NB4 (cell line): ENCODE data around the gene ABCG1.

Experiments
- DNase-seq: peaks from one replicate; pipeline ENCODE4 v3.0.0; 2010; ENCODE audit warnings: low read depth
- H3K4me3 ChIP-seq: one replicate; pipeline ENCODE4 v1.5.1; 2011; ENCODE audit warnings: mild to moderate bottlenecking, low read depth, low read length, moderate library complexity
- MYC ChIP-seq: IDR thresholded peaks from 2 replicates; pipeline ENCODE4 v1.6.1; 2011; ENCODE audit warnings: low read depth, low read length
- POLR2A ChIP-seq: IDR thresholded peaks from 2 replicates; pipeline ENCODE4 v1.6.1; 2011; ENCODE audit warnings: mild to moderate bottlenecking; ENCODE audit not compliant: insufficient read length; ENCODE audit errors: extremely low read depth
- TF ChIP-seq, protein P1 (sequence below): IDR thresholded peaks from 2 replicates; pipeline ENCODE4 v1.6.1; 2011; ENCODE audit warnings: low read depth, low read length
- TF ChIP-seq, protein P2 (sequence below): IDR thresholded peaks from one replicate; pipeline ENCODE4 v1.5.1; 2012; ENCODE audit warnings: low read depth, low read length

Gene ABCG1

DNA sequence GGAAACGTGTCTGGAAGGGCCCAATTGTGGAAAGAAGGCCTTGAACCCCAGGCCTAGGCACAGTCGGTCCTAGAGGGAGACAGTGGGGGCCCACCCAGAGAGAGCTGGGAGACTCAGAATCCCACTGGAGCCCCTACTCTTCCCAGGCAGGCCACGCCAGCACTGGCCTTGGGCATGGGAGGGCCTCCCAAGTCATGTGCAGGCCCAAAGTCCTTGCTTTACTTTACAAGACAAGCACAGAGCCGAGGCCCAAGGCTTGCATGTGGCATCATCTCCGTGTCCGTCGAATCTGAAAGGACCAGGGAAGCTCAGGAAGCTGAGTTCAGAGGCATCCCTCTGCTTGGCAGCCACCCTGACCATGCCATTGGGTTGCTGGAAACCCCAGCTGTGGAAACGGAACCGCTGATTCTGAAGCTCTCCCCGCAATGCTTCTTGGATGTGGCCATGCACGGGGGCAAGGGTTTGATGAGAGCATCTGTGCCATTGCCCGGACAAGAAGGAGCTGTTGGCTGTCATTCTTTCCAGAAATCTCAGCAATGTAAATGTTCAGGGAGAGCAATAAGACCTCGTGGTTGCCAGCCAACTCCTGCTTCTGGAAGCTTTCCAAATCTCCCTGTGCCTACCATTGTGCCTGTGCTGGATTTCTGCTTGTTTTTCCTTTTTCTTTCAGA, 32.8 kb downstream of the ABCG1 start:
- no peak overlapping the region for H3K4me3 ChIP-seq
- TF ChIP-seq, protein P1, sequence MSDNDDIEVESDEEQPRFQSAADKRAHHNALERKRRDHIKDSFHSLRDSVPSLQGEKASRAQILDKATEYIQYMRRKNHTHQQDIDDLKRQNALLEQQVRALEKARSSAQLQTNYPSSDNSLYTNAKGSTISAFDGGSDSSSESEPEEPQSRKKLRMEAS: no peak
- no peak for TF ChIP-seq POLR2A
- TF ChIP-seq MYC: no peak
- TF ChIP-seq, protein P2, sequence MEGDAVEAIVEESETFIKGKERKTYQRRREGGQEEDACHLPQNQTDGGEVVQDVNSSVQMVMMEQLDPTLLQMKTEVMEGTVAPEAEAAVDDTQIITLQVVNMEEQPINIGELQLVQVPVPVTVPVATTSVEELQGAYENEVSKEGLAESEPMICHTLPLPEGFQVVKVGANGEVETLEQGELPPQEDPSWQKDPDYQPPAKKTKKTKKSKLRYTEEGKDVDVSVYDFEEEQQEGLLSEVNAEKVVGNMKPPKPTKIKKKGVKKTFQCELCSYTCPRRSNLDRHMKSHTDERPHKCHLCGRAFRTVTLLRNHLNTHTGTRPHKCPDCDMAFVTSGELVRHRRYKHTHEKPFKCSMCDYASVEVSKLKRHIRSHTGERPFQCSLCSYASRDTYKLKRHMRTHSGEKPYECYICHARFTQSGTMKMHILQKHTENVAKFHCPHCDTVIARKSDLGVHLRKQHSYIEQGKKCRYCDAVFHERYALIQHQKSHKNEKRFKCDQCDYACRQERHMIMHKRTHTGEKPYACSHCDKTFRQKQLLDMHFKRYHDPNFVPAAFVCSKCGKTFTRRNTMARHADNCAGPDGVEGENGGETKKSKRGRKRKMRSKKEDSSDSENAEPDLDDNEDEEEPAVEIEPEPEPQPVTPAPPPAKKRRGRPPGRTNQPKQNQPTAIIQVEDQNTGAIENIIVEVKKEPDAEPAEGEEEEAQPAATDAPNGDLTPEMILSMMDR: no peak
- no peak for DNase-seq

DNA sequence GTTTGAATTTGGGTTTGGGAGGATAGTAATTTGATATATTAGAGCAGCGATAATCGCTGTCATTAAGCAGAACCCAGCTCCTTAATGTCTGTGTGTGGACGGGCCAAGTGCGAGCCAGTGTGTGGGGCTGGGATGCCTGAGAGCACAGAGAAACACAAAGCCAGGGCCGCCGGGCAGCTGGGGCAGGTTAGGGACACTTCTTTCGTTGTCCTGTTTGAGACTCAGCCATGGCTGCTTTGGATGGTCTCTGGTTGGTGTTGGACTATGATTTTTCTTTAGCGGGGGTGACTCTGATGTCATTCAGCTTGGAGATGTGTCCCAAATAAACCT, 33.4 kb downstream of the ABCG1 start:
- H3K4me3 ChIP-seq: no peak overlapping the region
- TF ChIP-seq, protein P2: no peak
- no peak for TF ChIP-seq MYC
- no peak for TF ChIP-seq POLR2A
- TF ChIP-seq, protein P1: no peak
- no peak for DNase-seq

GRCh38 chr21:42252778-42253340, 33.9 kb downstream of the ABCG1 start:
- DNase-seq: no peak
- H3K4me3 ChIP-seq: no peak overlapping the region
- TF ChIP-seq MYC: no peak
- TF ChIP-seq, protein P1: no peak
- TF ChIP-seq POLR2A: no peak
- TF ChIP-seq, protein P2: no peak

DNA sequence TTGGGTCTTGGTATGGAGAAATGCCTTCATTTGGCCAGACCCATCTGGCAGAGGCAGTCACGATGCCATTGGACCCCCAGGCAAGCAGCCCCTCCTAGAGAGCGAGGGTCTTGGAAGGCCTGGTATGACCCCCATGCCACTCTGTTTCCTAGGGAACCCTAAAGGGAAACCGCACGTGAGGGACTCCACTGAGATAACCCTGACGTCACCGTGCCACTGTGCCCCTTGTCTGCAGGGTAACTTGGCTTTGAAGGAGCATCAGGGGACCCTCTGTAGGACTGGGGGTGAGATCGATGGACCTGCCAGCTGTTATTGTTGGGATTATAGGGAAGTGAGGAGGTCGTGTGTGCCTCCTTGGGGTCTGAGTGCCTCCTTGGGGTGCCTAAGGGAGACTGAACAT, 34.5 kb downstream of the ABCG1 start:
- TF ChIP-seq, protein P1: no peak
- TF ChIP-seq, protein P2: no peak
- TF ChIP-seq MYC: no peak
- TF ChIP-seq POLR2A: no peak
- H3K4me3 ChIP-seq: no peak overlapping the region
- DNase-seq: no peak

- no peak for TF ChIP-seq POLR2A
- TF ChIP-seq MYC: no peak
- TF ChIP-seq, protein P1: no peak
- TF ChIP-seq, protein P2: no peak
- H3K4me3 ChIP-seq: no peak overlapping the region
- DNase-seq: no peak
Observed at GRCh38 chr21:42254083-42254482, 35.1 kb downstream of the ABCG1 start.
